Measurements from ENCODE around the gene ITGB2.

GRCh38 chr21:44874240-44874496 is 46.5 kb downstream of the ITGB2 start:
- no peak for TF ChIP-seq POLR2A (IDR thresholded peaks at IDR 0.05)
- TF ChIP-seq, protein P1, sequence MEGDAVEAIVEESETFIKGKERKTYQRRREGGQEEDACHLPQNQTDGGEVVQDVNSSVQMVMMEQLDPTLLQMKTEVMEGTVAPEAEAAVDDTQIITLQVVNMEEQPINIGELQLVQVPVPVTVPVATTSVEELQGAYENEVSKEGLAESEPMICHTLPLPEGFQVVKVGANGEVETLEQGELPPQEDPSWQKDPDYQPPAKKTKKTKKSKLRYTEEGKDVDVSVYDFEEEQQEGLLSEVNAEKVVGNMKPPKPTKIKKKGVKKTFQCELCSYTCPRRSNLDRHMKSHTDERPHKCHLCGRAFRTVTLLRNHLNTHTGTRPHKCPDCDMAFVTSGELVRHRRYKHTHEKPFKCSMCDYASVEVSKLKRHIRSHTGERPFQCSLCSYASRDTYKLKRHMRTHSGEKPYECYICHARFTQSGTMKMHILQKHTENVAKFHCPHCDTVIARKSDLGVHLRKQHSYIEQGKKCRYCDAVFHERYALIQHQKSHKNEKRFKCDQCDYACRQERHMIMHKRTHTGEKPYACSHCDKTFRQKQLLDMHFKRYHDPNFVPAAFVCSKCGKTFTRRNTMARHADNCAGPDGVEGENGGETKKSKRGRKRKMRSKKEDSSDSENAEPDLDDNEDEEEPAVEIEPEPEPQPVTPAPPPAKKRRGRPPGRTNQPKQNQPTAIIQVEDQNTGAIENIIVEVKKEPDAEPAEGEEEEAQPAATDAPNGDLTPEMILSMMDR (IDR thresholded peaks at IDR 0.05): no peak
